A549 (cell line): Measurements from ENCODE around the gene CCDC85A. TPM values are rescaled to one million over a fixed set of nuclear protein-coding genes. Genes with fewer than 3 reads are reported as not detected.

Experiments
- ATAC-seq, 2 experiments: fragments of 200-7000 bp in 1 of 2; fragments of >200 bp in 1 of 2; cut with Nextera tagmentation in 1 of 2; cut with Tn5 transposase in 1 of 2; 3 replicates each; pipeline versions ENCODE4 v1.8.0 to v1.9.1; 2018 to 2020; ENCODE audit warnings: mild to moderate bottlenecking in 1 of 2, moderate library complexity in 1 of 2
- CTCF ChIA-PET: fragments of 300-600 bp; sonication (Branson Sonifier 250); formaldehyde crosslinking; extraction: SDS; loops from one replicate; lab custom pipeline; 2021; ENCODE audit warnings: antibody characterized with exemption, inconsistent platforms; lab: Yijun Ruan, JAX
- POLR2A ChIA-PET: fragments of 350-600 bp; formaldehyde crosslinking; extraction: SDS; loops from one replicate; lab custom pipeline; 2021; ENCODE audit warnings: antibody characterized with exemption, inconsistent platforms; lab: Yijun Ruan, JAX
- DNase-seq, 2 experiments: peaks; one replicate each; pipeline versions ENCODE4 v3.0.0 to v3.0.0-alpha.2; 2011 to 2016; ENCODE audit warnings: low read depth in 1 of 2, low spot score in 1 of 2
- FAIRE-seq: peaks from 2 replicates; lab custom pipeline; 2011; peaks lifted over from hg19 to GRCh38; lab: Jason Lieb, UNC
- H3K27ac ChIP-seq, 2 experiments: fragments of >200 bp; sonication (Bioruptor Twin); formaldehyde crosslinking; 3 replicates each; pipeline ENCODE4 v1.5.1; 2016 to 2017
- H3K4me1 ChIP-seq: fragments of >200 bp; sonication (Bioruptor Twin); formaldehyde crosslinking; 3 replicates; pipeline ENCODE4 v1.6.1; 2016
- H3K4me2 ChIP-seq: fragments of >200 bp; sonication (Bioruptor Twin); formaldehyde crosslinking; 3 replicates; pipeline ENCODE4 v1.6.1; 2016
- H3K4me3 ChIP-seq: fragments of >200 bp; sonication (Bioruptor Twin); formaldehyde crosslinking; 3 replicates; pipeline ENCODE4 v1.5.1; 2016
- H3K9me3 ChIP-seq: fragments of >200 bp; sonication (Bioruptor Twin); formaldehyde crosslinking; 3 replicates; pipeline ENCODE4 v1.6.1; 2016
- BHLHE40 ChIP-seq: IDR thresholded peaks from 2 replicates; pipeline ENCODE4 v1.6.1; 2012; ENCODE audit warnings: low read depth, low read length, inconsistent platforms
- CBX2 ChIP-seq: fragments of 200-600 bp; sonication (generic); IDR thresholded peaks from 2 replicates; pipeline ENCODE4 v1.6.1; 2016; ENCODE audit warnings: low read depth, mild to moderate bottlenecking, borderline replicate concordance
- CHD2 ChIP-seq: fragments of 150-350 bp; IDR thresholded peaks from 2 replicates; pipeline ENCODE4 v1.6.1; 2014; ENCODE audit warnings: low read length; ENCODE audit not compliant: partially characterized antibody
- CHD4 ChIP-seq: fragments of 200-600 bp; sonication (generic); IDR thresholded peaks from 2 replicates; pipeline ENCODE4 v1.6.1; 2016; ENCODE audit warnings: antibody characterized with exemption, mild to moderate bottlenecking, borderline replicate concordance
- CTCF ChIP-seq: fragments of >200 bp; sonication (Bioruptor Twin); formaldehyde crosslinking; IDR thresholded peaks from 3 replicates; pipeline ENCODE4 v1.5.1; 2016
- E2F6 ChIP-seq: IDR thresholded peaks from 2 replicates; pipeline ENCODE4 v1.6.1; 2012; ENCODE audit warnings: low read depth, borderline replicate concordance
- EP300 ChIP-seq, 2 experiments: fragments of >200 bp; sonication (Bioruptor Twin); formaldehyde crosslinking; IDR thresholded peaks; 2 replicates in 1 of 2; 3 replicates in 1 of 2; pipeline ENCODE4 v1.6.1; 2016 to 2017
- ESRRA ChIP-seq: fragments of 150-350 bp; IDR thresholded peaks from 2 replicates; pipeline ENCODE4 v1.6.1; 2014; ENCODE audit warnings: mild to moderate bottlenecking, low read length, borderline replicate concordance
- FOSL2 ChIP-seq, 2 experiments: fragments of 450-650 bp in 1 of 2; fragments of >200 bp in 1 of 2; sonication (Bioruptor Twin) in 1 of 2; formaldehyde crosslinking; IDR thresholded peaks; 2 replicates each; pipeline versions ENCODE4 v1.5.0 to v1.6.1; 2016 to 2020; ENCODE audit warnings: mild to moderate bottlenecking in 1 of 2, moderate library complexity in 1 of 2
- FOXS1 ChIP-seq: fragments of 250-450 bp; sonication (Bioruptor Pico); IDR thresholded peaks from 2 replicates; pipeline ENCODE4 v1.5.0; 2020; ENCODE audit warnings: mild to moderate bottlenecking, moderate library complexity
- GATA3 ChIP-seq: IDR thresholded peaks from 2 replicates; pipeline ENCODE4 v1.6.1; 2012; ENCODE audit warnings: borderline replicate concordance
- HDAC2 ChIP-seq: fragments of 200-600 bp; sonication (generic); IDR thresholded peaks from 2 replicates; pipeline ENCODE4 v1.6.1; 2016
- HES2 ChIP-seq: fragments of >200 bp; sonication (Bioruptor Twin); formaldehyde crosslinking; IDR thresholded peaks from 2 replicates; pipeline ENCODE4 v1.6.1; 2016
- HOXA7 ChIP-seq: fragments of 250-450 bp; sonication (Bioruptor Pico); IDR thresholded peaks from 2 replicates; pipeline ENCODE4 v1.5.0; 2020; ENCODE audit warnings: mild to moderate bottlenecking, moderate library complexity
- HOXB5 ChIP-seq: fragments of 250-450 bp; sonication (Bioruptor Pico); IDR thresholded peaks from 2 replicates; pipeline ENCODE4 v1.5.0; 2020; ENCODE audit warnings: mild to moderate bottlenecking, moderate library complexity
- JUNB ChIP-seq: fragments of >200 bp; sonication (Bioruptor Twin); formaldehyde crosslinking; IDR thresholded peaks from 2 replicates; pipeline ENCODE4 v1.6.1; 2016
- KDM1A ChIP-seq: fragments of 200-600 bp; sonication (generic); IDR thresholded peaks from 2 replicates; pipeline ENCODE4 v1.6.1; 2016; ENCODE audit warnings: low read depth, mild to moderate bottlenecking
- MYC ChIP-seq: IDR thresholded peaks from 2 replicates; pipeline ENCODE4 v1.6.1; 2012; ENCODE audit warnings: mild to moderate bottlenecking, inconsistent platforms, low read length, improper control_type of control experiment, borderline replicate concordance
- NFE2L2 ChIP-seq: fragments of 150-350 bp; conservative IDR thresholded peaks from 2 replicates; pipeline ENCODE4 v1.6.1; 2014; ENCODE audit warnings: low read length
- PBX3 ChIP-seq: IDR thresholded peaks from 2 replicates; pipeline ENCODE4 v1.6.1; 2012
- POLR2AphosphoS2 ChIP-seq: conservative IDR thresholded peaks from 2 replicates; pipeline ENCODE4 v1.6.1; 2012; ENCODE audit warnings: low read length, improper control_type of control experiment, inconsistent platforms
- RARB ChIP-seq: fragments of 250-450 bp; sonication (Bioruptor Pico); IDR thresholded peaks from 2 replicates; pipeline ENCODE4 v1.8.0; 2021; ENCODE audit warnings: mild to moderate bottlenecking, moderate library complexity
- RFX5 ChIP-seq: fragments of 450-650 bp; IDR thresholded peaks from 2 replicates; pipeline ENCODE4 v1.7.1; 2014; ENCODE audit warnings: antibody characterized with exemption, mild to moderate bottlenecking, moderate library complexity
- TP53 ChIP-seq: fragments of 250-450 bp; sonication (Bioruptor Pico); IDR thresholded peaks from 2 replicates; pipeline ENCODE4 v1.5.0; 2021; ENCODE audit warnings: mild to moderate bottlenecking, moderate library complexity
- USF2 ChIP-seq: fragments of 450-650 bp; IDR thresholded peaks from 2 replicates; pipeline ENCODE4 v1.6.1; 2014; ENCODE audit warnings: antibody characterized with exemption
- ZC3H11A ChIP-seq: fragments of 450-650 bp; IDR thresholded peaks from 2 replicates; pipeline ENCODE4 v1.6.1; 2014; ENCODE audit warnings: antibody characterized with exemption, mild to moderate bottlenecking
- ZSCAN20 ChIP-seq: fragments of 250-450 bp; sonication (Bioruptor Pico); IDR thresholded peaks from 2 replicates; pipeline ENCODE4 v1.8.0; 2022; ENCODE audit warnings: mild to moderate bottlenecking, moderate library complexity
- WGBS: methylation state at CpG from one replicate; pipeline ENCODE4 v1.1.6; 2017; ENCODE audit errors: missing lambda C conversion rate; 5-methylcytosine and 5-hydroxymethylcytosine counted together
- polyA plus RNA-seq, 4 experiments: library from polyadenylated mRNA; depleted of rRNA in 3 of 4; stranded (reverse); fragments of >200 nt; fragmentation: RNase III in 1 of 4; extraction: RNeasy Plus Mini Kit Qiagen cat#74134 plus additional on column Dnase treatment in 1 of 4; gene quantifications; 2 replicates in 3 of 4; 3 replicates in 1 of 4; pipeline ENCODE4 v1.2.3, GENCODE V29; 2011 to 2017

The CCDC85A gene
- polyA plus RNA-seq, 2 of the 4 experiments (the other 2 are of a cell fraction) = 0.05 to 0.30 TPM

GRCh38 chr2:56335101-56335500, 151.3 kb downstream of the CCDC85A start:
- H3K9me3 ChIP-seq = no peaks in the 10 kb centered on the region
- no peak overlapping the region for H3K4me2 ChIP-seq
- no peak overlapping the region for H3K27ac ChIP-seq
- FAIRE-seq (no peak), DNase-seq (no peak), ATAC-seq (no peak)
- POLR2A ChIA-PET = no interaction called here
- WGBS = 59% methylated on average over 3 of the region's 3 CpGs
- CTCF ChIA-PET = no interaction called here
- H3K4me1 ChIP-seq = no peaks in the 10 kb centered on the region
- H3K4me3 ChIP-seq = no peak overlapping the region
- TF ChIP-seq FOSL2 (IDR thresholded peaks at IDR 0.05) (no peak), FOSL2 (CRISPR knock-in tag; IDR thresholded peaks at IDR 0.05) (no peak), USF2 (no peak), E2F6 (no peak), ESRRA (no peak), CHD4 (no peak), ZSCAN20 (CRISPR knock-in tag) (no peak), HOXA7 (CRISPR knock-in tag) (no peak), TP53 (CRISPR knock-in tag) (no peak), CTCF (no peak), HOXB5 (CRISPR knock-in tag) (no peak), POLR2AphosphoS2 (no peak), MYC (no peak), GATA3 (no peak), RARB (CRISPR knock-in tag) (no peak), BHLHE40 (no peak), KDM1A (no peak), ZC3H11A (no peak), FOXS1 (no peak), RFX5 (no peak), CHD2 (no peak)

- ATAC-seq = no peak
- POLR2A ChIA-PET = no interaction called here
These were observed 153.6 kb downstream of the CCDC85A start for GRCh38 chr2:56337342-56337741.

More at GRCh38 chr2:56337342-56337741, 153.6 kb downstream of the CCDC85A start:
- Histone ChIP-seq H3K4me2 (no peak overlapping the region), H3K4me1 (no peaks in the 10 kb centered on the region)
- FAIRE-seq = no peak
- TF ChIP-seq RARB (CRISPR knock-in tag) (no peak), HDAC2 (no peak), E2F6 (no peak), HOXA7 (CRISPR knock-in tag) (no peak), JUNB (no peak), EP300 (IDR thresholded peaks at IDR 0.05) (no peak), GATA3 (no peak), NFE2L2 (no peak), HES2 (no peak), CBX2 (no peak), PBX3 (no peak)
- TF ChIP-seq, all 56 proteins: peak for 0
- Histone ChIP-seq H3K9me3 (no peaks in the 10 kb centered on the region), H3K4me3 (no peak overlapping the region), H3K27ac (no peak overlapping the region)
- CTCF ChIA-PET = interaction anchor here (1.6 to 2.1 kb wide), 2 partner anchors 8 to 27 kb away, joined by 4 to 5 read pairs; no protein-coding TSS in a partner anchor
- DNase-seq = no peak
- WGBS = 48% methylated on average over 3 of the region's 3 CpGs
